HG03280 (cell line): ENCODE data around the gene PSMA5.

Experiments used
- ATAC-seq: cut with Tn5 transposase; IDR thresholded peaks from one replicate; pipeline ENCODE4 v1.9.1; 2021; ENCODE audit warnings: mild to moderate bottlenecking, moderate library complexity; ENCODE audit not compliant: unreplicated experiment

Gene PSMA5

GRCh38 chr1:109370712-109371340 lies 55.4 kb downstream of the PSMA5 start:
- ATAC-seq: no peak

- no peak for ATAC-seq
Measured at GRCh38 chr1:109369167-109369746, 57.0 kb downstream of the PSMA5 start.

GRCh38 chr1:109368464-109368863 lies 57.8 kb downstream of the PSMA5 start:
- ATAC-seq: no peak

- ATAC-seq: no peak
Measured at GRCh38 chr1:109367626-109368025, 58.6 kb downstream of the PSMA5 start.

GRCh38 chr1:109365642-109366204 lies 60.5 kb downstream of the PSMA5 start:
- no peak for ATAC-seq

GRCh38 chr1:109361649-109362048 lies 64.6 kb downstream of the PSMA5 start:
- no peak for ATAC-seq

- no peak for ATAC-seq
Measured at GRCh38 chr1:109361069-109361468, 65.2 kb downstream of the PSMA5 start.

GRCh38 chr1:109357616-109358015 lies 68.6 kb downstream of the PSMA5 start:
- ATAC-seq: no peak

GRCh38 chr1:109356915-109357314 lies 69.3 kb downstream of the PSMA5 start:
- ATAC-seq: no peak

GRCh38 chr1:109356505-109356904 lies 69.7 kb downstream of the PSMA5 start:
- ATAC-seq: no peak

GRCh38 chr1:109354929-109355328 lies 71.3 kb downstream of the PSMA5 start:
- ATAC-seq: no peak

GRCh38 chr1:109351457-109351856 lies 74.8 kb downstream of the PSMA5 start:
- no peak for ATAC-seq

- ATAC-seq: no peak
Measured at GRCh38 chr1:109350655-109351054, 75.6 kb downstream of the PSMA5 start.

GRCh38 chr1:109350182-109350581 lies 76.1 kb downstream of the PSMA5 start:
- no peak for ATAC-seq
